ENCODE results near the gene ADGRD2. TPM values are rescaled to one million over a fixed set of nuclear protein-coding genes. Genes with fewer than 3 reads are reported as not detected.
A peak's percentile ranks its signal among the peaks of the same experiment; 100 is the strongest.

The ADGRD2 gene
- total RNA-seq, 1 donor from 2014 or later, result not detected

GRCh38 chr9:124500796-124501611, 50.8 kb downstream of the ADGRD2 start:
- Mint-ChIP-seq H3K9me3 (ENCODE audit: low read depth) (no peaks in the 10 kb centered on the region), H3K4me3 (ENCODE audit: unreplicated experiment) (no peak overlapping the region), H3K4me1 (ENCODE audit: low read depth) (peaks cover 5% of the 10 kb centered on the region), H3K27ac (ENCODE audit: unreplicated experiment) (no peak overlapping the region), H3K36me3 (ENCODE audit: low read depth) (peaks cover 2% of the 10 kb centered on the region), H3K27me3 (ENCODE audit: low read depth) (peaks cover 45% of the 10 kb centered on the region)
- peak; percentile 46 for DNase-seq (ENCODE audit: low spot score)
- TF ChIP-seq CTCF (IDR thresholded peaks at IDR 0.05), result no peak

DNA sequence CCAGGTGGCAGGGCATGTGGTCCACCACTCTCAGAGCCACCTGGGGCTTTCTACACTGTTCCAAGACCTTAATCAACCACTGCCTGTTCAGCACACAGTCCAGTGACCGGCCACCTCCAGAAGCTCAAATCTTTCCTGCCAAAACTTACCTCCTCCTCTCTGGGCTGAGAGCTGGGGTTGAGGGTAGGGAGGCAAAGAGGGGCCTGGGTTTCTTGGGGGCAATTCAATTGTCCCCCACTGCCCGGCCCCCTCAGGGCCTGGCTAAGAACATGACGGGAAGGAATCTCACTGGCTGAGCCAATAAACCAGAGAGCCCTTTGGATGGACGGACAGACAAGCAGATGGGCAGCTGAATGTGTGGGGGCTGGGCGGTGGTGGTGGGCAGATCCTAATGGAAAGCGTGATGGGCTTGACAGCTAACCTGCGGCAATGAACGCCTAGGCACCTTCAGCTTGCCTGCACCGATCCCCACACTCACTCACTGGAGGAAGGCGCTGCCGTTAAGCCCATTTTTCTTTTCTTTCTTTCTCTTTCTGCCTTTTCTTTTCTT, 51.6 kb downstream of the ADGRD2 start:
- peak; percentile 40 for DNase-seq (ENCODE audit: low spot score)
- Mint-ChIP-seq H3K4me3 (ENCODE audit: unreplicated experiment) (no peak overlapping the region), H3K4me1 (ENCODE audit: low read depth) (peaks cover 5% of the 10 kb centered on the region), H3K9me3 (ENCODE audit: low read depth) (no peaks in the 10 kb centered on the region), H3K36me3 (ENCODE audit: low read depth) (peaks cover 2% of the 10 kb centered on the region), H3K27me3 (ENCODE audit: low read depth) (peaks cover 44% of the 10 kb centered on the region), H3K27ac (ENCODE audit: unreplicated experiment) (no peak overlapping the region)
- TF ChIP-seq CTCF (IDR thresholded peaks at IDR 0.05), result no peak

- Mint-ChIP-seq H3K4me3 (ENCODE audit: unreplicated experiment) (no peak overlapping the region), H3K36me3 (ENCODE audit: low read depth) (peaks cover 2% of the 10 kb centered on the region)
- DNase-seq (ENCODE audit: low spot score), result peak; percentile 72
Measured at GRCh38 chr9:124502711-124503702, 52.8 kb downstream of the ADGRD2 start.

DNA sequence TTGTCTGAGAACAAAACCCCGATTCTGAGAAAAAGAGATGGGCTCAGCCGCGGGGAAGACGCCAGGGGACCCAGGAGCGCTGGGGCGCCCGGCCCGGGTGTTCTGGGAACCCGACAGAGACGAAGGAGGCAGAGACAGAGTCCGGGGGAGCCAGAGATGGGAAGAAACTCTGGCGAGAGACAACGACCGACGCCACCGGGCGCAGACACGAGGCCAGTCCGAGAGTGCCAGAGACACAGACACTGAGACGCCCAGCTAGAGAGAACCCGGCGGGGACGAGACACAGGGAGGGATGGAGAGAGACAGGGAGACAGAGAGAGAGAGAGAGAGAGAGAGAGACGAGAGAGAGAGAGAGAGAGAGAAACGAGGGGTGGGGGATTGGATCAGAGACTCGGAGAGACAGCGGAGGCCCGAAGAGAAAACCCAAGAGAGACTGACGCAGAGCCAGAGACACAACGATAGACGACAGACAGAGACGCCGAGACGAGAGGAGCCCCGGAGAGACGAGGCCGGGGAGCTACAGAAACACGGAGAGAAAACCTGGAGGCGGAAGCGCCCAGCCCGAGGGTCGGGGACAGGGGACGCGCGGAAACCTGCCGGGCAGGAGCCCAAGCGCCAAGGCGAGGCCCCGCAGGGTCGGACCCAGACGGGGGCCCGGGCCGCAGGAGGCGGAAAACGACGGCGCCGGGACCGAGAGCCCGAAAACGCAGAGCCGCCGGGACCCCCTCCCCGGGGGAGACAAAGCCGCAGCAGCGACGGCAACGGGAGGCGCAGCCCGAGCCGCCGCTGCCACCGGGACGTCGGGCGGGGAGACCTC, 53.7 kb downstream of the ADGRD2 start:
- H3K4me3 Mint-ChIP-seq (ENCODE audit: unreplicated experiment), result peak overlapping the region; percentile 69
- H3K9me3 Mint-ChIP-seq (ENCODE audit: low read depth), result no peaks in the 10 kb centered on the region
- TF ChIP-seq CTCF (IDR thresholded peaks at IDR 0.05), result no peak
- peaks cover 5% of the 10 kb centered on the region for H3K4me1 Mint-ChIP-seq (ENCODE audit: low read depth)
- H3K27ac Mint-ChIP-seq (ENCODE audit: unreplicated experiment), result no peak overlapping the region
- peaks cover 38% of the 10 kb centered on the region for H3K27me3 Mint-ChIP-seq (ENCODE audit: low read depth)
- H3K36me3 Mint-ChIP-seq (ENCODE audit: low read depth), result peaks cover 2% of the 10 kb centered on the region
- DNase-seq (ENCODE audit: low spot score), result peak; percentile 74

More at GRCh38 chr9:124502711-124503702, 52.8 kb downstream of the ADGRD2 start:
- Mint-ChIP-seq H3K4me1 (ENCODE audit: low read depth) (peaks cover 5% of the 10 kb centered on the region), H3K9me3 (ENCODE audit: low read depth) (no peaks in the 10 kb centered on the region), H3K27ac (ENCODE audit: unreplicated experiment) (no peak overlapping the region), H3K27me3 (ENCODE audit: low read depth) (peaks cover 41% of the 10 kb centered on the region)
- TF ChIP-seq CTCF (IDR thresholded peaks at IDR 0.05), result no peak
